B cell (primary cell): ENCODE measurements around the gene FMN1.

Experiments
- EZH2 ChIP-seq: IDR thresholded peaks from 2 replicates; pipeline ENCODE4 v1.6.1; 2012; ENCODE audit warnings: borderline replicate concordance, low read depth, mild to moderate bottlenecking, moderate library complexity, low read length; ENCODE audit not compliant: insufficient read depth, poor library complexity, severe bottlenecking
- TF ChIP-seq, protein P1 (sequence below): fragments of 200-600 bp; IDR thresholded peaks from one replicate; pipeline ENCODE4 v1.8.0; 2022; ENCODE audit warnings: antibody characterized with exemption, mild to moderate bottlenecking

DNA sequence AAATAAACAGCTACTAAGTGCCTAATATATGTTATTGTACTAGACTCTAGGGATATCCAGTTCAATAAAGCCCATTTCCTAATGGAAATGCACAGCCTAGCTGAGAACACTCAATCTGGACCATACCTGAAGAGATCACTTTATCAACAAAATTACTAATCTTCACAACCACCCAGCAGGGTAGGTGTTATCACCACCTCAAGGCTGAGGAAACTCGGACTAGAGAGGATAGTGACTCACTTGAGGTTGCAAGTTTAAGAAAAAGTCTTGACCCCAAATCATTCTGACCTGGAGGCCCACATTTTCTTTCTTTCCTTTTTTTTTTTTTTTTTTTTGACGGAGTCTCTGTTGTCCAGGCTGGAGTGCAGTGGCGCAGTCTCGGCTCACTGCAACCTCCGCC is 3.1 kb upstream of the FMN1 start:
- TF ChIP-seq, protein P1, sequence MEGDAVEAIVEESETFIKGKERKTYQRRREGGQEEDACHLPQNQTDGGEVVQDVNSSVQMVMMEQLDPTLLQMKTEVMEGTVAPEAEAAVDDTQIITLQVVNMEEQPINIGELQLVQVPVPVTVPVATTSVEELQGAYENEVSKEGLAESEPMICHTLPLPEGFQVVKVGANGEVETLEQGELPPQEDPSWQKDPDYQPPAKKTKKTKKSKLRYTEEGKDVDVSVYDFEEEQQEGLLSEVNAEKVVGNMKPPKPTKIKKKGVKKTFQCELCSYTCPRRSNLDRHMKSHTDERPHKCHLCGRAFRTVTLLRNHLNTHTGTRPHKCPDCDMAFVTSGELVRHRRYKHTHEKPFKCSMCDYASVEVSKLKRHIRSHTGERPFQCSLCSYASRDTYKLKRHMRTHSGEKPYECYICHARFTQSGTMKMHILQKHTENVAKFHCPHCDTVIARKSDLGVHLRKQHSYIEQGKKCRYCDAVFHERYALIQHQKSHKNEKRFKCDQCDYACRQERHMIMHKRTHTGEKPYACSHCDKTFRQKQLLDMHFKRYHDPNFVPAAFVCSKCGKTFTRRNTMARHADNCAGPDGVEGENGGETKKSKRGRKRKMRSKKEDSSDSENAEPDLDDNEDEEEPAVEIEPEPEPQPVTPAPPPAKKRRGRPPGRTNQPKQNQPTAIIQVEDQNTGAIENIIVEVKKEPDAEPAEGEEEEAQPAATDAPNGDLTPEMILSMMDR, result no peak
- TF ChIP-seq EZH2, result no peak
